Neural progenitor cell (in vitro differentiated cells): ENCODE measurements around the gene ZCCHC14. TPM values are rescaled to one million over a fixed set of nuclear protein-coding genes. Genes with fewer than 3 reads are reported as not detected.
A peak's percentile ranks its signal among the peaks of the same experiment; 100 is the strongest.

Experiments used
- DNase-seq: peaks from one replicate; pipeline ENCODE4 v3.0.0-alpha.2; 2016; ENCODE audit warnings: low spot score
- H2AFZ ChIP-seq: fragments of 200-600 bp; sonication (generic); replicated peaks from 2 replicates; pipeline ENCODE4 v1.6.1; 2016; ENCODE audit warnings: antibody characterized with exemption
- H3F3A ChIP-seq: fragments of 200-600 bp; sonication (generic); 2 replicates; pipeline ENCODE4 v1.6.1; 2016; ENCODE audit warnings: antibody characterized with exemption, low read depth
- H3K27ac ChIP-seq: fragments of 200-600 bp; sonication (generic); 2 replicates; pipeline ENCODE4 v1.5.1; 2016; ENCODE audit warnings: mild to moderate bottlenecking
- H3K27me3 ChIP-seq: fragments of 200-600 bp; sonication (generic); 2 replicates; pipeline ENCODE4 v1.6.1; 2016; ENCODE audit warnings: mild to moderate bottlenecking, moderate library complexity
- H3K36me3 ChIP-seq: fragments of 200-600 bp; sonication (generic); 2 replicates; pipeline ENCODE4 v1.5.1; 2016
- H3K4me1 ChIP-seq: fragments of 200-600 bp; sonication (generic); 2 replicates; pipeline ENCODE4 v1.6.1; 2016; ENCODE audit warnings: mixed run types
- H3K4me2 ChIP-seq: fragments of 200-600 bp; sonication (generic); 2 replicates; pipeline ENCODE4 v1.6.1; 2016
- H3K4me3 ChIP-seq: fragments of 200-600 bp; sonication (generic); 2 replicates; pipeline ENCODE4 v1.5.1; 2016
- H3K79me2 ChIP-seq: fragments of 200-600 bp; sonication (generic); 2 replicates; pipeline ENCODE4 v1.6.1; 2016; ENCODE audit warnings: low read depth
- H3K9ac ChIP-seq: fragments of 200-600 bp; sonication (generic); 2 replicates; pipeline ENCODE4 v1.6.1; 2016
- H3K9me3 ChIP-seq: fragments of 200-600 bp; sonication (generic); 2 replicates; pipeline ENCODE4 v1.5.1; 2016; ENCODE audit warnings: low read depth
- H4K20me1 ChIP-seq: fragments of 200-600 bp; sonication (generic); 2 replicates; pipeline ENCODE4 v1.6.1; 2016; ENCODE audit warnings: low read depth
- H3K27ac Mint-ChIP-seq: 3 replicates; pipeline ENCODE4 v1.8.0; 2021; ENCODE audit warnings: mixed read lengths
- H3K27me3 Mint-ChIP-seq: 2 replicates; pipeline ENCODE4 v1.8.0; 2022; ENCODE audit warnings: low read depth, mild to moderate bottlenecking, inconsistent platforms, moderate library complexity, mixed read lengths; ENCODE audit not compliant: insufficient read depth
- H3K36me3 Mint-ChIP-seq: 3 replicates; pipeline ENCODE4 v1.8.0; 2021; ENCODE audit warnings: mixed read lengths
- H3K4me1 Mint-ChIP-seq: 3 replicates; pipeline ENCODE4 v1.8.0; 2021; ENCODE audit warnings: mixed read lengths
- H3K4me3 Mint-ChIP-seq: 3 replicates; pipeline ENCODE4 v1.8.0; 2021; ENCODE audit warnings: mild to moderate bottlenecking, moderate library complexity, mixed read lengths
- H3K9me3 Mint-ChIP-seq: 3 replicates; pipeline ENCODE4 v1.8.0; 2020; ENCODE audit warnings: mixed read lengths
- CTCF ChIP-seq: fragments of 200-600 bp; sonication (generic); IDR thresholded peaks from 2 replicates; pipeline ENCODE4 v1.5.1; 2017; ENCODE audit warnings: antibody characterized with exemption, mild to moderate bottlenecking
- EZH2 ChIP-seq: fragments of 200-600 bp; sonication (generic); IDR thresholded peaks from 2 replicates; pipeline ENCODE4 v1.6.1; 2017; ENCODE audit warnings: antibody characterized with exemption, mild to moderate bottlenecking, moderate library complexity
- EZH2phosphoT487 ChIP-seq: fragments of 200-600 bp; sonication (generic); IDR thresholded peaks from 2 replicates; pipeline ENCODE4 v1.6.1; 2017; ENCODE audit warnings: antibody characterized with exemption
- total RNA-seq: library from RNA; depleted of rRNA; stranded (reverse); fragments of >200 nt; gene quantifications from 2 replicates; pipeline ENCODE4 v1.2.3, GENCODE V29; 2015; ENCODE audit warnings: low replicate concordance

The ZCCHC14 gene
- total RNA-seq, 1 donor from 2014 or later = 10.3 TPM

- Histone ChIP-seq H3K27ac (no peak overlapping the region), H3K9me3 (no peaks in the 10 kb centered on the region), H3K9ac (no peak overlapping the region), H4K20me1 (peaks cover 88% of the 10 kb centered on the region), H3K4me2 (no peak overlapping the region), H2AFZ (no peak overlapping the region), H3K4me1 (peaks cover 25% of the 10 kb centered on the region), H3F3A (peaks cover 20% of the 10 kb centered on the region), H3K4me3 (no peak overlapping the region), H3K36me3 (no peaks in the 10 kb centered on the region), H3K27me3 (no peaks in the 10 kb centered on the region), H3K79me2 (peaks cover 73% of the 10 kb centered on the region)
- Mint-ChIP-seq H3K36me3 (no peaks in the 10 kb centered on the region), H3K9me3 (no peaks in the 10 kb centered on the region), H3K27ac (peak overlapping the region; percentile 89), H3K4me3 (peak overlapping the region; percentile 48), H3K27me3 (peaks cover 5% of the 10 kb centered on the region), H3K4me1 (peaks cover 52% of the 10 kb centered on the region)
- TF ChIP-seq EZH2 (no peak), EZH2phosphoT487 (no peak), CTCF (no peak)
- DNase-seq = no peak
Observed at GRCh38 chr16:87465306-87465705, 27.5 kb downstream of the ZCCHC14 start.

DNA sequence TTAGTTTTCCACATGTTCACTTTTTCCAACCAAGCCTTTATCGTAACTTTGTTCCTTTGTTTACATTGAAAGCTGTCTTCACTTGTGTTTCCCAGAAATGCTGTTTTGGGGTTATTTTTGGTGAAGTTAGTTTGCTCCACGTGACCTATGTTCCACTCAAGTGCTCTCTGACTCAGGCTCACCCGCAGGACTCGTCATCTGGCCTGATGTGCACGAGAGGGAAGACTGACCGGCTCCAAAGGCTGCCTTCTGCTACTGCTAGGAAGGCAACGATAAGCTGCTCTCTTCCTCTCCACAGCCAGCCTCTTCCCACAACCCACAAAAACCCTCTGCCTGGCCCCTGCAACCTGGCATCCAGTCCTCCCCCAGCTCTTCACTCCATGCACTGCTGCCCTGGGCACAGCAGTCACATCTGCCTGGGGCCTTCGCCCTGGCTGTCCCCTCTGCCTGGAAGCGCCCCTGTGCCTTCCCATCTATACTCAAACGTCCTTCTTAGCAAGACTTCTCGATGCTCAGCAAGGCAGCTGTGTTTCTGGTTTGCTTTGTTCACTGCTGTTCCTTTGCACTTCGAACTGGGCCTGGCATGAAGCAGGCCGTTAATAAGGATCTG is 28.0 kb downstream of the ZCCHC14 start:
- peak overlapping the region; percentile 89 for H3K27ac Mint-ChIP-seq
- Histone ChIP-seq H3K79me2 (peaks cover 73% of the 10 kb centered on the region), H3K4me1 (peaks cover 24% of the 10 kb centered on the region), H3K36me3 (no peaks in the 10 kb centered on the region), H3K27ac (no peak overlapping the region), H2AFZ (no peak overlapping the region), H3K9me3 (no peaks in the 10 kb centered on the region), H3K4me2 (no peak overlapping the region), H4K20me1 (peaks cover 84% of the 10 kb centered on the region), H3F3A (peaks cover 20% of the 10 kb centered on the region), H3K9ac (no peak overlapping the region), H3K4me3 (no peak overlapping the region), H3K27me3 (no peaks in the 10 kb centered on the region)
- H3K4me1 Mint-ChIP-seq = peaks cover 51% of the 10 kb centered on the region
- peak overlapping the region; percentile 48 for H3K4me3 Mint-ChIP-seq
- H3K9me3 Mint-ChIP-seq = no peaks in the 10 kb centered on the region
- TF ChIP-seq CTCF = no peak
- no peak for TF ChIP-seq EZH2
- no peak for TF ChIP-seq EZH2phosphoT487
- peaks cover 5% of the 10 kb centered on the region for H3K27me3 Mint-ChIP-seq
- DNase-seq = no peak
- peaks cover 2% of the 10 kb centered on the region for H3K36me3 Mint-ChIP-seq

DNA sequence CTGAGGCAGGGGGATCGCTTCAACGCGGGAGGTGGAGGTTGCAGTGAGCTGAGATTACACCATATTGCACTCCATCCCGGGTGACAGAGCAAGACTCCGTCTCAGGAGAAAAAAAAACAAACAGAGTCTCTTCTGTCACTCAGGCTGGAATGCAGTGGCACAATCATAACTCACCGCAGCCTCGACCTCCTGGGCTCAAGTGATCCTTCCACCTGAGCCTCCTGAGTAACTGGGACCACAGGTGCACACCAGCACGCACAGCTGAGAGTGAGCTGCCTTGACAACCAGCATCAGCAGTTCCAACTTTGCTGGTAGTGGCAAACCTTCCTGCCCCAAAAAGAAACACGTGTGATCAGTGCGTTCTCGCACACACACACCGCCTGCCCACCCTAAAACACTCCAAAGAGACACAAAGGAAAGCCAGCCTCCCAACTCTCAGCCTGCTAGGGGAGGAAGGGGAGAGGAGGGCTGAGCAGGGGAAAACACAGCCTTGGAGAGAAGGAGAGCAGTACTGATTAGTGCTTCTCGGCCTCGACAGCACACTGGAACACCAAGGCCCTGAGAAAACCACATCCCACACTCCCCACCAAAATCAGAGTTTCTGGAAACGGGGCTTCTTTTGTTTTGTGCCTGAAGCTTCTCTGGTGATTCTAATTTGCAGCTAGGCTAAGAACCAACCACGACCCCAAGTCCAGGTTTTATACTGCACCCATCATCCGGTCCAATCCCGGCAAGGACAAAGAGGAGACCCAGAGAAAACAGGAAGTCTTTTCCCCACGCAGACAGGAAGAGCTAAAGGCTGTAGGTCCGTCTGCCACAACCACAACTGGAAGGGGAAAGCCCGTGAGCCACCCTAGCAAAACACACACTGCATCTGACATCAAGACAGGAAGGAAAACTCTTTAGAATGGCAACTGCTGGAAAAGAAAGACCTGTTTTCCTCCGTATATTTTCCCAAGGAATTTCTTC is 28.8 kb downstream of the ZCCHC14 start:
- peaks cover 67% of the 10 kb centered on the region for H3K79me2 ChIP-seq
- H3K4me1 Mint-ChIP-seq = peaks cover 49% of the 10 kb centered on the region
- peaks cover 2% of the 10 kb centered on the region for H3K36me3 Mint-ChIP-seq
- no peak overlapping the region for H3K4me3 ChIP-seq
- H3K27me3 ChIP-seq = no peaks in the 10 kb centered on the region
- no peak overlapping the region for H3K4me2 ChIP-seq
- H3K27ac Mint-ChIP-seq = peak overlapping the region; percentile 89
- H3K36me3 ChIP-seq = no peaks in the 10 kb centered on the region
- H3K27me3 Mint-ChIP-seq = peaks cover 5% of the 10 kb centered on the region
- H4K20me1 ChIP-seq = peaks cover 77% of the 10 kb centered on the region
- H3K9me3 ChIP-seq = no peaks in the 10 kb centered on the region
- DNase-seq = no peak
- no peak overlapping the region for H3K27ac ChIP-seq
- no peak overlapping the region for H3K9ac ChIP-seq
- H3K9me3 Mint-ChIP-seq = no peaks in the 10 kb centered on the region
- H2AFZ ChIP-seq = no peak overlapping the region
- H3K4me1 ChIP-seq = peaks cover 24% of the 10 kb centered on the region
- H3K4me3 Mint-ChIP-seq = peak overlapping the region; percentile 7
- TF ChIP-seq CTCF = no peak
- no peak for TF ChIP-seq EZH2phosphoT487
- TF ChIP-seq EZH2 = no peak
- H3F3A ChIP-seq = peaks cover 20% of the 10 kb centered on the region
